GM10266 (cell line): ENCODE measurements around the gene COMT.

Experiments
- DNase-seq: peaks from one replicate; pipeline ENCODE4 v3.0.0; 2012; ENCODE audit errors: extremely low spot score
- CTCF ChIP-seq: IDR thresholded peaks from 2 replicates; pipeline ENCODE4 v1.5.1; 2012; ENCODE audit warnings: mild to moderate bottlenecking, low read depth; ENCODE audit not compliant: control insufficient read depth, insufficient read depth; ENCODE audit errors: missing control alignments

COMT gene

GRCh38 chr22:19897726-19898125 is 43.8 kb upstream of the COMT start:
- no peak for DNase-seq
- no peak for TF ChIP-seq CTCF

GRCh38 chr22:19898145-19898544 is 43.4 kb upstream of the COMT start:
- TF ChIP-seq CTCF: no peak

GRCh38 chr22:19898831-19899567 is 42.6 kb upstream of the COMT start:
- no peak for TF ChIP-seq CTCF
- no peak for DNase-seq

More at GRCh38 chr22:19898145-19898544, 43.4 kb upstream of the COMT start:
- no peak for DNase-seq

- DNase-seq: no peak
- TF ChIP-seq CTCF: no peak
Observed at GRCh38 chr22:19900707-19901436, 40.7 kb upstream of the COMT start.

- no peak for DNase-seq
- TF ChIP-seq CTCF: no peak
Observed at GRCh38 chr22:19901577-19902244, 39.9 kb upstream of the COMT start.

- no peak for DNase-seq
- TF ChIP-seq CTCF: no peak
Observed at GRCh38 chr22:19902245-19902715, 39.3 kb upstream of the COMT start.

GRCh38 chr22:19903031-19903430 is 38.5 kb upstream of the COMT start:
- no peak for TF ChIP-seq CTCF
- DNase-seq: no peak
